ENCODE data around the gene PLAA.

- TF ChIP-seq EP300 (IDR thresholded peaks at IDR 0.05; ENCODE audit: low read depth) (no peak), CTCF (IDR thresholded peaks at IDR 0.05) (no peak), POLR2AphosphoS5 (IDR thresholded peaks at IDR 0.05) (no peak)
These were observed 64.9 kb downstream of the PLAA start for GRCh38 chr9:26882154-26882553.

Measured in transverse colon (tissue), 4 donors.